ENCODE measurements around the gene ADGRG1. TPM values are rescaled to one million over a fixed set of nuclear protein-coding genes. Genes with fewer than 3 reads are reported as not detected.

Gene ADGRG1
- total RNA-seq, 2 donors from 2014 or later = 10.7 to 34.3 TPM

- H3K27ac Mint-ChIP-seq = no peak overlapping the region
- no peak for ATAC-seq (replicated peaks)
- H3K36me3 Mint-ChIP-seq (ENCODE audit: low read depth) = no peaks in the 10 kb centered on the region
- H3K9me3 Mint-ChIP-seq = no peaks in the 10 kb centered on the region
- peaks cover 3% of the 10 kb centered on the region for H3K27me3 Mint-ChIP-seq
- H3K4me3 Mint-ChIP-seq = no peak overlapping the region
- H3K4me1 Mint-ChIP-seq = no peaks in the 10 kb centered on the region
Observed at GRCh38 chr16:57714047-57714446, 85.6 kb downstream of the ADGRG1 start.

Other genes starting within 250 kb of the ADGRG1 start
- gene CCL17, start 223.9 kb upstream of the ADGRG1 start, total RNA-seq = 1 to 10 TPM in 1 of 2 donors, under 1 TPM in 1; 0.65 to 7.8 TPM
- gene CIAPIN1, start 181.2 kb upstream of the ADGRG1 start, total RNA-seq = 10 to 100 TPM; 30.8 to 52.8 TPM
- gene COQ9, start 181.2 kb upstream of the ADGRG1 start, total RNA-seq = 10 to 100 TPM; 28.2 to 36.4 TPM
- 10 to 100 TPM; 71.3 to 86.2 TPM for gene POLR2C, start 166.0 kb upstream of the ADGRG1 start, total RNA-seq
- 10 to 100 TPM in 1 of 2 donors, 1 to 10 TPM in 1; 6.4 to 16.8 TPM for gene DOK4, start 142.1 kb upstream of the ADGRG1 start, total RNA-seq
- 10 to 100 TPM; 16.7 to 21.2 TPM for gene CCDC102A, start 92.1 kb upstream of the ADGRG1 start, total RNA-seq
- 10 to 100 TPM; 13.7 to 36.9 TPM for gene ADGRG5, start 86.0 kb upstream of the ADGRG1 start, total RNA-seq
- gene ADGRG3, start 39.7 kb downstream of the ADGRG1 start, total RNA-seq = not detected
- gene DRC7, start 66.2 kb downstream of the ADGRG1 start, total RNA-seq = not detected
- 10 to 100 TPM; 20.0 to 37.5 TPM for gene KATNB1, start 107.1 kb downstream of the ADGRG1 start, total RNA-seq
- 1 to 10 TPM in 1 of 2 donors, under 1 TPM in 1; 0.82 to 1.2 TPM for gene KIFC3, start 173.9 kb downstream of the ADGRG1 start, total RNA-seq